COLO668 (cell line): ENCODE data around the gene RTTN.

ENCODE experiments used
- DNase-seq: peaks from one replicate; lab custom pipeline; 2025; ENCODE audit not compliant: unreplicated experiment; lab: John Stamatoyannopoulos, UW

The RTTN gene

GRCh38 chr18:70031221-70031620, 174.3 kb downstream of the RTTN start:
- DNase-seq, result no peak

GRCh38 chr18:70030728-70031127, 174.8 kb downstream of the RTTN start:
- no peak for DNase-seq

DNA sequence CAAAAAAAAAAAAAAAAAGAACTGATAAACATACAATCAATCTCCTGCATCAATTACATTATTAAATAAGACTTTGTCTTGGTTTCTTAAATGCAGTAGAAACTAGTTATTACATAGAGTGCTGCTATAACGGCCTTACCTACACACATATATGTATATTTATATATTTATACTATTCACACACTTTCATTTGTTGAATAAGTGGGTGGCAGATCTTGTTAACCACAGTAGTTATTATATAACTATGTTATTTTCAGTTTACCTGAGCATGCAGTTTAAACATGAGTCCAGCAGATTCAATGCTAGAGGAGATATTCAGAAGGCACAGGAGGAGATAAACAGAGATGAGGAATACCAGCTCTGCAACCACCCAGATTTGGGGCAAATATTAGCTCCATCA, 176.3 kb downstream of the RTTN start:
- no peak for DNase-seq

- DNase-seq, result no peak
Observed at GRCh38 chr18:70028734-70029133, 176.8 kb downstream of the RTTN start.

- no peak for DNase-seq
Observed at GRCh38 chr18:70028084-70028483, 177.4 kb downstream of the RTTN start.

GRCh38 chr18:70025580-70025979, 179.9 kb downstream of the RTTN start:
- no peak for DNase-seq

GRCh38 chr18:70024829-70025228, 180.7 kb downstream of the RTTN start:
- DNase-seq, result no peak

- DNase-seq, result no peak
Observed at GRCh38 chr18:70024093-70024492, 181.4 kb downstream of the RTTN start.

DNA sequence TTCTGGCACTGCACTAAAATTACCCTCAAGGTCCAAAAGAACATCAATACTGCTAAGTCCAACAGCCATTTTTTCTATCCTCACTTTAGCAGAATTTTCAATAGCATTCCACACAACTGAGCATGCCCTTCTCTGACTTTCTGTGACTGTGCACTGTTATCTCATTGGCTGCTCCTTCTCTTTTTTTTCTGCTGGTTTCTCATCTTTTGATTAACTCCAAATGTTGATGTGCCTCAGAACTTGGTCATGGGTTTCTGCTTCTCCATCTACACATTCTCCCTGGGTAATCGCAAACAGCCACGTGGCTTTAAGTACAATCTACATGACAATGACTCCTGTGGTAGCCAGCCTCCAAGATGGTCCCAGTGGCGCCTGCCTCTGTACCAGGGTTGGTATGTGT, 182.9 kb downstream of the RTTN start:
- no peak for DNase-seq

DNA sequence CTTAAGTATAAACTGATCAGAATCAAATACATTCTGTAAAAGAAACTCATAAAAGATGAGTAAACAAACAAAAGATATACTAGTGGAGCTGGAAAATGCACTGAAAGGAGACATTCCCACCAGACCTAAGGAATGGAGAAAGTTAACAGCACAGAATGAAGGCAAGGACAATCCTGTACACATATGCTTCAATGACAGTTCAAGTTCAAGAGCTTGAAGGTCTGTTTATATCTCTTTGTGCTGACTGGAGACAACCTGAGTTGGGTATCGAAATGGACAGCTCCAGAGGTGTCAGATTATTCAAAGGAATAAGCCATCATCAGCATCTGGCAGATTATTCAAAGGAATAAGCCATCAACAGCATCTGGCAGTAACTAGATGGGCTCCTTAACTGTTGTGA, 184.0 kb downstream of the RTTN start:
- no peak for DNase-seq

GRCh38 chr18:70021043-70021442, 184.4 kb downstream of the RTTN start:
- DNase-seq, result no peak

- DNase-seq, result no peak
Observed at GRCh38 chr18:70019991-70020390, 185.5 kb downstream of the RTTN start.

GRCh38 chr18:70019136-70019535, 186.4 kb downstream of the RTTN start:
- DNase-seq, result no peak

- DNase-seq, result no peak
Observed at GRCh38 chr18:70015127-70015526, 190.4 kb downstream of the RTTN start.

GRCh38 chr18:70005580-70005979, 199.9 kb downstream of the RTTN start:
- no peak for DNase-seq

- no peak for DNase-seq
Observed at GRCh38 chr18:70004696-70005095, 200.8 kb downstream of the RTTN start.

DNA sequence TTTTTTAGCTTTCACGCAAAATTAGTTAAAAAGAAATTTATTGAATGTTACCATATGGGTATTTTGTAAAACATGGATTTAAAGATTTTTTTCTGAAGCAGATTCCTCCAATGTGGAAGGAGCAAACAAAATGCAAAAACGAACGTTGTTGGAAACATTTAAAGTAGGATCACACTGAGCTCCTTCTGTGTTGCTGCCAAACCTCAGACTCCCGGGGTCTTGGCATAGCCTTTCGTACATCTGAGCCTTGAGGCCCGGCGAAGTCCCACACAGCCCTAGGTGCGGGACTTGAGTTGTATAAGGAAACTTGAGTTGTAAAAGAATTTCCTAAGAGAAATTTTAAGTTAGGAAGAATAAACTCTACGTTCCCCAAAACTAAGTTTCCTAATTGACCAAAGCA, 205.8 kb downstream of the RTTN start:
- no peak for DNase-seq

DNA sequence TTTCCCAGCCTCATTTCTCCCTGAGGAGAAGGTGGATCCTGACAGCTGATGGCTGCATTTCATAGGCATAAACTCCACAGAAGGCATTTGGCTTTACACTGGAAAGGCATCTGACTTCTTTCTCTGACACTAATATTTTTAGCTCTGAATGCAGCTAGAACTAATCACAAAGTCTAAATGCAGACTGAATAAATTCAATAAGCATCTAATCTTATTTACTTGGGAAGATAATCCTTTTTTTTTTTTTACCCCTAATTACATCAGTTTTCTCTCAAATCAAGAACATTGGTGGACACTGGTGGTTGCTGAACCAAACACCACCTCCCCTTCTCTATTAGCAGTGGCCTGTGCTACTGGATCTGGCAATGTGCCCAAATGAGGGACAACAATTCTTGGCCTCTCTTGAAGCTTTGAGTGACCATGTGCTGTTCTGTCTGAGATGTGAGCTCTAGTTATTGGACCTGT, 206.9 kb downstream of the RTTN start:
- DNase-seq, result no peak

GRCh38 chr18:69996951-69997798, 208.3 kb downstream of the RTTN start:
- DNase-seq, result no peak

- DNase-seq, result no peak
Observed at GRCh38 chr18:69996417-69996816, 209.1 kb downstream of the RTTN start.

DNA sequence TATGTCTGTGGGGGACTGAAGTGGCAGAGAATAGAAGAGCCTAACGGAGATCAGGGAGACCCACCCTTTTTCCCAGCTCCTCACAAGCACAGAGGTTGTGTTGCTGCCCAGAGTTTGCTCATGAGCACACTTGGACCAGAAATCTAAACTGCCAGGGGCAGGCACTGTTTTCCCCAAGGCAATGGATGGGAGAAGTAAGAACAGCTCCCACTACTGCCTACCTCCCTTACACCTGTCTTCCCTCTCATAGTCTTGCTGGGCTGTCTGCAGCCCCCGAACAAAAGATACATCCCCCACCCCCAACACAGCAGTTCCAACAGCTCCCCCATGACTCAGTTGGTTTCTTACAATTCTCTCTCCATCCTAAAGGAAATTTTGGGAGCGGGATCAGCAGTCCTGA, 209.7 kb downstream of the RTTN start:
- DNase-seq, result no peak

DNA sequence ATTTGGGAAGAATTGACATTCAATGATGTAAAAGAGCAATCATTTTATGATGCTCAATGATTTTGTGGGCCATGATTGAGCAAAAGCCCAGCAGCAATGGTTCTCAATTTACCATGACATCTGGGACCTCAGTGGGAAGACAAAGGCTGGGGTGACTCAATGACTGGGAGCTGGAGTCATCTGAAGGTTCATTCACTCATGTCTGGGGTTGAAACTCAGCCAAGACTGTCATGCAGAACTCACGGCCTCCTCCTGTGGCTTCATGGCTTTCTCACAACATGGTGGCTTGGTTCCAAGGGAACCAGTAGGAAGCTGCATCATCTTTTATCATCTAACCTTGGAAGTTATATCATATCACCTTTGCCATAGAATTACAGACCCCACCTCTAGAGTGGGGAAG, 212.7 kb downstream of the RTTN start:
- no peak for DNase-seq

- no peak for DNase-seq
Observed at GRCh38 chr18:69987870-69988269, 217.6 kb downstream of the RTTN start.
